Activated CD4-positive, alpha-beta T cell treated with anti-CD3 and anti-CD28 coated beads, Interleukin-2, amount 50 U/mL, for 24 hours (primary cell): ENCODE measurements around the gene CRLF2.
"Not testable (repeated sequence)": the region's sequence is repeated elsewhere in the genome, so short reads cannot be mapped to it uniquely, and the experiment has no call there.

Experiments
- DNase-seq, 2 donors: peaks; one replicate each; pipeline ENCODE4 v3.0.0-alpha.2; 2020; ENCODE audit warnings: low read depth in 1 of 2, low spot score in 1 of 2

Gene CRLF2

GRCh38 chrX:1169189-1169588 lies 43.3 kb downstream of the CRLF2 start:
- no peak for DNase-seq

GRCh38 chrX:1167918-1168481 lies 44.4 kb downstream of the CRLF2 start:
- DNase-seq = no peak

GRCh38 chrX:1167466-1167865 lies 45.0 kb downstream of the CRLF2 start:
- DNase-seq = no peak

GRCh38 chrX:1165535-1166196 lies 46.8 kb downstream of the CRLF2 start:
- DNase-seq = no peak

- no peak for DNase-seq
Measured at GRCh38 chrX:1164322-1165288, 47.8 kb downstream of the CRLF2 start.

- DNase-seq = no peak
Measured at GRCh38 chrX:1163231-1163630, 49.2 kb downstream of the CRLF2 start.

- DNase-seq = no peak
Measured at GRCh38 chrX:1162119-1162916, 50.1 kb downstream of the CRLF2 start.

GRCh38 chrX:1159548-1159947 lies 52.9 kb downstream of the CRLF2 start:
- DNase-seq = no peak

GRCh38 chrX:1156681-1157455 lies 55.6 kb downstream of the CRLF2 start:
- not testable (repeated sequence) for DNase-seq

GRCh38 chrX:1153940-1154339 lies 58.5 kb downstream of the CRLF2 start:
- no peak for DNase-seq

- DNase-seq = no peak
Measured at GRCh38 chrX:1152090-1152489, 60.4 kb downstream of the CRLF2 start.

GRCh38 chrX:1151378-1152077 lies 60.9 kb downstream of the CRLF2 start:
- no peak for DNase-seq

GRCh38 chrX:1150569-1151347 lies 61.7 kb downstream of the CRLF2 start:
- no peak for DNase-seq

- DNase-seq = no peak
Measured at GRCh38 chrX:1147611-1148515, 64.6 kb downstream of the CRLF2 start.

- no peak for DNase-seq
Measured at GRCh38 chrX:1144293-1144692, 68.2 kb downstream of the CRLF2 start.
